ENCODE data around the gene CFAP20DC.
"Not testable (repeated sequence)": the region's sequence is repeated elsewhere in the genome, so short reads cannot be mapped to it uniquely, and the experiment has no call there.

DNA sequence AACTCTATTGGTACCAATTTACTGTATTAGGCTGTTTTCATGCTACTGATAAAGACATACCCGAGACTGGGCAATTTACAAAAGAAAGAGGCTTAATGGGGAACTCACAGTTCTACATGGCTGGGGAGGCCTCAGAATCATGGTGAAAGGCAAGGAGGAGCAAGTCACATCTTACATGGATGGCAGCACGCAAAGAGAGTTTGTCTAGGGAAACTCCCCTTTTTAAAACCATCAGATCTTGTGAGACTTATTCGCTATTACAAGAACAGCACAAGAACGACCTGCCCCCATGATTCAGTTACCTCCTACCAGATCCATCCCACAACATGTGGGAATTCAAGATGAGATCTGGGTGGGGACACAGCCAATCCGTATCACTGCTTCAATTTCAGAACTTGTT is 154.1 kb downstream of the CFAP20DC start:
- TF ChIP-seq REST (IDR thresholded peaks at IDR 0.05; ENCODE audit: low read depth); SIN3A (IDR thresholded peaks at IDR 0.05; ENCODE audit: low read depth); CTCF (IDR thresholded peaks at IDR 0.05 in 2 of 3, conservative IDR thresholded peaks at IDR 0.05 in 1 of 3; ENCODE audit: borderline replicate concordance in 1 of 3, insufficient read depth in 1 of 3, low read depth in 2 of 3, low read length in 2 of 3); MAX (IDR thresholded peaks at IDR 0.05); POLR2A (IDR thresholded peaks at IDR 0.05; ENCODE audit: borderline replicate concordance, extremely low read depth, insufficient read depth, insufficient read length); EZH2 (IDR thresholded peaks at IDR 0.05); RAD21 (IDR thresholded peaks at IDR 0.05; ENCODE audit: low read depth): not testable (repeated sequence)

Data from HCT116 (cell line).